Adrenal gland (tissue), 12 donors: ENCODE data around the gene NEMP1. TPM values are rescaled to one million over a fixed set of nuclear protein-coding genes. Genes with fewer than 3 reads are reported as not detected.
A peak's percentile ranks its signal among the peaks of the same experiment; 100 is the strongest.

ENCODE experiments used
- DNase-seq, 7 donors: peaks; one replicate each; pipeline ENCODE4 v3.0.0-alpha.2; 2019 to 2020
- H3K27ac ChIP-seq, 5 donors: fragments of 200-600 bp; sonication (generic) in 4 of 5; 1 replicate in 3 of 5; 2 replicates in 2 of 5; pipeline versions ENCODE4 v1.5.1 to v1.8.0; 2016 to 2020; ENCODE audit warnings: mild to moderate bottlenecking in 1 of 5
- H3K27me3 ChIP-seq: fragments of 200-600 bp; 2 replicates; pipeline ENCODE4 v1.8.0; 2021
- H3K36me3 ChIP-seq, 2 donors: fragments of 200-600 bp; replicated peaks in 1 of 2; 1 replicate in 1 of 2; 2 replicates in 1 of 2; pipeline versions ENCODE4 v1.5.1 to v1.8.0; 2018 to 2022
- H3K4me1 ChIP-seq, 2 donors: fragments of 200-600 bp; replicated peaks in 1 of 2; 1 replicate in 1 of 2; 2 replicates in 1 of 2; pipeline versions ENCODE4 v1.5.1 to v1.8.0; 2018 to 2021
- H3K4me3 ChIP-seq, 4 donors: fragments of 200-600 bp; sonication (generic) in 3 of 4; one replicate each; pipeline ENCODE4 v1.5.1; 2016 to 2018
- H3K9me3 ChIP-seq, 3 donors: fragments of 200-600 bp; sonication (generic) in 1 of 3; replicated peaks in 1 of 3; 1 replicate in 2 of 3; 2 replicates in 1 of 3; pipeline versions ENCODE4 v1.5.1 to v1.8.0; 2016 to 2021
- CTCF ChIP-seq, 6 experiments: fragments of 450-650 bp in 4 of 6; fragments of 200-600 bp in 2 of 6; sonication (generic) in 1 of 6; IDR thresholded peaks; 1 replicate in 5 of 6; 2 replicates in 1 of 6; pipeline versions ENCODE4 v1.5.1 to v1.8.0; 2016 to 2021; ENCODE audit warnings: antibody characterized with exemption in 6 of 6, mild to moderate bottlenecking in 2 of 6, moderate library complexity in 1 of 6
- POLR2A ChIP-seq, 2 donors: fragments of 450-650 bp; IDR thresholded peaks; one replicate each; pipeline ENCODE4 v1.6.1; 2017; ENCODE audit warnings: antibody characterized with exemption in 2 of 2, mild to moderate bottlenecking in 2 of 2, moderate library complexity in 1 of 2
- WGBS, 4 donors: extraction: QIAGEN DNeasy Blood & Tissue Kit in 2 of 4; methylation state at CpG; one replicate each; pipeline versions ENCODE4 v1.1.5 to v1.1.7; 2013 to 2017; 5-methylcytosine and 5-hydroxymethylcytosine counted together
- intact Hi-C, 2 donors: fragments of 100-400 bp; cut with DNase I; formaldehyde crosslinking; loops; one replicate each; pipeline versions ENCODE4 v1.14.1 to v1.15.0; 2022 to 2023
- polyA plus RNA-seq, 3 donors: library from polyadenylated mRNA; stranded (reverse); fragments of 200-250 nt in 2 of 3; fragments of 350-450 nt in 1 of 3; fragmentation: Illumina TruSeq in 1 of 3; extraction: RNeasy Lipid Tissue Mini Kit (QIAGEN cat#74804) in 1 of 3; gene quantifications; one replicate each; pipeline ENCODE4 v1.2.3, GENCODE V29; 2013 to 2014
- total RNA-seq, 9 donors: library from RNA; depleted of rRNA in 4 of 9; stranded (reverse); fragments of >200 nt in 4 of 9; fragments of 120-200 nt in 1 of 9; fragmentation: NEBNext Ultra II Directional in 1 of 9; extraction: Animal tissue kit (Norgen Biotek cat#: 25700) in 1 of 9; gene quantifications; one replicate each; pipeline versions ENCODE4 v1.1.0 to v1.2.4, GENCODE V29; 2013 to 2023
- donor health status: healthy with polysubstance abuse.
- donor health status: Bipolar disorder and iron deficiency.
- donor health status: DM: yes; HTN: yes; CAD: no.
- donor health status: DM: no; HTN: no; CAD: no.
- donor health status: DM: no; HTN: no; CAD: no.
- donor health status: DM: yes; HTN: yes; CAD: no.

NEMP1 gene
- total and polyA plus RNA-seq, 12 donors: 2.7 to 16.4 (median 7.6) TPM

GRCh38 chr12:57046086-57046791, 32.4 kb downstream of the NEMP1 start:
- Histone ChIP-seq H3K4me3 (no peak overlapping the region), H3K27ac (peak overlapping the region in 2 of 5 donors; percentile 5 to 76), H3K9me3 (no peaks in the 10 kb centered on the region), H3K4me1 (no peaks in the 10 kb centered on the region), H3K36me3 (no peaks in the 10 kb centered on the region), H3K27me3 (no peaks in the 10 kb centered on the region)
- intact Hi-C loops: no loop called here
- no peak for DNase-seq
- 70 to 74% (median 72%) methylated on average over 6 of the region's 6 CpGs for WGBS, 4 donors
- TF ChIP-seq POLR2A (IDR thresholded peaks at IDR 0.05): no peak
- no peak for TF ChIP-seq CTCF (IDR thresholded peaks at IDR 0.05)

- Histone ChIP-seq H3K4me3 (no peak overlapping the region), H3K27me3 (no peaks in the 10 kb centered on the region), H3K27ac (no peak overlapping the region), H3K36me3 (no peaks in the 10 kb centered on the region), H3K9me3 (no peaks in the 10 kb centered on the region), H3K4me1 (no peaks in the 10 kb centered on the region)
- intact Hi-C loops: no loop called here
- 92 to 96% (median 95%) methylated on average over 3 of the region's 3 CpGs for WGBS, 4 donors
- TF ChIP-seq POLR2A (IDR thresholded peaks at IDR 0.05) (no peak), CTCF (IDR thresholded peaks at IDR 0.05) (no peak)
- no peak for DNase-seq
Observed at GRCh38 chr12:57044889-57045288, 33.7 kb downstream of the NEMP1 start.

- WGBS, 4 donors: 88 to 94% (median 92%) methylated on average over 6 of the region's 6 CpGs
- Histone ChIP-seq H3K4me1 (no peaks in the 10 kb centered on the region), H3K9me3 (no peaks in the 10 kb centered on the region), H3K27ac (no peak overlapping the region), H3K27me3 (no peaks in the 10 kb centered on the region), H3K4me3 (no peak overlapping the region), H3K36me3 (no peaks in the 10 kb centered on the region)
- no peak for DNase-seq
- intact Hi-C loops: no loop called here
- TF ChIP-seq CTCF (IDR thresholded peaks at IDR 0.05) (no peak), POLR2A (IDR thresholded peaks at IDR 0.05) (no peak)
Observed at GRCh38 chr12:57044468-57044867, 34.1 kb downstream of the NEMP1 start.

GRCh38 chr12:57042695-57043094, 35.9 kb downstream of the NEMP1 start:
- H3K9me3 ChIP-seq: no peaks in the 10 kb centered on the region
- H3K36me3 ChIP-seq: no peaks in the 10 kb centered on the region
- H3K4me1 ChIP-seq: no peaks in the 10 kb centered on the region
- TF ChIP-seq POLR2A (IDR thresholded peaks at IDR 0.05) (no peak), CTCF (IDR thresholded peaks at IDR 0.05) (no peak)
- no peaks in the 10 kb centered on the region for H3K27me3 ChIP-seq
- 92 to 100% (median 95%) methylated on average over 2 of the region's 2 CpGs; no CpG with 5 or more reads in 1 of the 4 donors for WGBS, 4 donors
- intact Hi-C loops: no loop called here
- no peak overlapping the region for H3K4me3 ChIP-seq
- DNase-seq: no peak
- H3K27ac ChIP-seq: no peak overlapping the region
